HG03045 (cell line): ENCODE measurements around the gene SLCO2B1.

ENCODE experiments used
- ATAC-seq: cut with Tn5 transposase; IDR thresholded peaks from one replicate; pipeline ENCODE4 v1.9.1; 2021; ENCODE audit warnings: mild to moderate bottlenecking, moderate library complexity; ENCODE audit not compliant: unreplicated experiment

SLCO2B1 gene

DNA sequence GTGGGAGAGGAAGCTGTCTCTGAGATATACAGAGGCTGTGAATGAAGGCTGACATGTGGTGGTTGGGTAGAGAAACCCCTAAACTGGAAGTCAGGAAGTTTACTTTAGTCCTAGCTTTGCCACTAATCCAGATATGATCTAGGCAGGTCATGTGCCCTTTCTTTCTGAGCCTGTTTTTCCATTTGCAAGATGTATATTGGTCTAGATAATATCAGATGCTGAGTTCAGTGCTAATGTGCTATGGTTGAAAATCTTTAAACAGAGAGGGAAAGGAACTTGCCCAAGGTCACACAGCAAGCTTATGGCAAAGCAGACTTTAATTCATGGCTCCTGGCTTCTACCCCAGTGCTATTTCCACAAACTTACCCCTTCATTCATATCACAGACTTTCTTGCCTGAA, 63.9 kb downstream of the SLCO2B1 start:
- no peak for ATAC-seq

DNA sequence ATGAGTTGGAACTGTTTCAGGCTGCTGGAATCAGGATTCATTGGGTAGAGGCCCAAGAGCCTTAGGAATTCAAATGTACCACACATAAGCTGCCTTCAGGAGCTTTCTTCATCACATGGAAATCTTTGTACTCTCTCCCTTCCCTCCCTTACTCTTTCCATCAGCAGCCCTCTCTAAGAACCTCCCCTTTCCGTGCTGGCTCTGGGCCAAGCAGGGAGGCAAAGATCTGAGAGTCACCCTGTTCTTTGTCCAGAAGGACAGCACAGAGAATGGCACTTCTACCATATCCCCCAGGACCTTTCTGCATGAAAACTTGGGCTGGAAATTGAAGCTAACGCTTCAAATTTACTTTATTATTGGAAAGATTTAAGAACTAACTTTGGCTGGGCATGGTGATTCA, 69.0 kb downstream of the SLCO2B1 start:
- ATAC-seq, result no peak

DNA sequence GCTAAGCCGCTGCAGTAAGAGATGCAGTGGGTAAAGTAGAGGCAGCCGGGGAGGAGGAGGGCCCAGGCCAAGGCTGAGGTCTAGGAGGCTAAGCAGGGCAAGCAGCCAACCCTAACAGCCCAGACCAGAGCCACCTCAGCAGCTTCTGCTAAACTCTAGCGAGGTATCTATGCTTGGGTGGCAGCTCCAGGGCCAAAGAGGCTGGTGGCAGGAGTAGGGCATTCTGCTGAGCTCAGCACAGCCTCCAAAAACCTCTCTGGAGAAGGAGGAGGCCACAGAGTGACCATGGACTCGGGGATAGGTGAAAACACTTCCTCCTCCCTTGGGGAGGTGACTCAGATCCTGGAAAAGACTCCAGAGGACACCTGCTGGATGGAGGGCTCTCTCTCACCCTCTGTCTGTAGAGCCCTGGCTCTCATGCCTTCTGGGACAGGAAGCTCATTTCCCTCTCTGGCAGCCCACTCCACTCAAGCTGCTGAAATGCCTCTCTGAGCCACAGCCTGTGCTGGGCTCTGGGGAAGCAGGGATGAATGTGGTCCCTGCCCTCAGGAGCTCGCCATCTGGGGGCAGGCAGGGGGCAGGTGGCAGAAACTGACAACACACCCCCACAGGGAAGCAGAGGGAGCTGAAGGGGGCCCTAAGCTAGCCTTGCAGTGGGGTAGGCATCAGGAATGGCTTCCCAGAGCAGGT, 73.2 kb downstream of the SLCO2B1 start:
- no peak for ATAC-seq

DNA sequence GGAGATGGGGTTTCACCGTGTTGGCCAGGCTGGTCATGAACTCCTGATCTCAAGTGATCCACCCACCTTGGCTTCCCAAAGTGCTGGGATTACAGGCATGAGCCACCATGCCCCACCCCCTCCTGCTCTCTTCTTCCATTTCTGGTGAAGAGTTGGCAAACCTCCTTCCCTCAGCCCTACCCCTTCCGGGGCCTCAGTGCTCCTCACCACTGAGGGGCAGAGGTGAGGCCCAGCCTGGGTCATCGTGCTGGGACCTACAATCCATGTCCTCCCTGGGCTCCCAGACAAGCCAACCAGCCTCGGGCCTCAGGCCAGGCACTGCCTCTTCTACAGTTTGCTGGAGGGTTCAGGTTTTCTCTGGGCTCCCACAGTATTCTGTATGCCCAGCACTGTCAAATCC, 74.9 kb downstream of the SLCO2B1 start:
- no peak for ATAC-seq

DNA sequence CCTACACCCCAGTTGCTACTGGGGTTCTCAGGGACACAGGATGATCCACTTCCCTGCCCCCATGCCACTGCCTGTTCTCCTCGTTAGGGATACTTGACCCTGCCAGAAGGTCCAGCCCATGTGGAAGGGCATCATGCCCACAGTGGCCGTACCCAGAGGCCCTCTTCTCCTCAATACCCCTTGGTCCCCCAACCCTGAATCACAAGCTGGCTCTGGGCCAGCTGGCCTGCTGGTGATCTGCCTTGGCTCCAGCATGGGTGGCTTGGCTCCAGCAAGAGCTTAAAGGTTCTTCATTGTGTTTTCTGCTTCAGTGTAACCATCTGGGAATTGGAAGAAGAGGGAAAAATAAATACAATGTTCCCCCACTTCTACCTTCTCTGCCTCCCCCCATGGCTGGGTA, 78.6 kb downstream of the SLCO2B1 start:
- ATAC-seq, result no peak

DNA sequence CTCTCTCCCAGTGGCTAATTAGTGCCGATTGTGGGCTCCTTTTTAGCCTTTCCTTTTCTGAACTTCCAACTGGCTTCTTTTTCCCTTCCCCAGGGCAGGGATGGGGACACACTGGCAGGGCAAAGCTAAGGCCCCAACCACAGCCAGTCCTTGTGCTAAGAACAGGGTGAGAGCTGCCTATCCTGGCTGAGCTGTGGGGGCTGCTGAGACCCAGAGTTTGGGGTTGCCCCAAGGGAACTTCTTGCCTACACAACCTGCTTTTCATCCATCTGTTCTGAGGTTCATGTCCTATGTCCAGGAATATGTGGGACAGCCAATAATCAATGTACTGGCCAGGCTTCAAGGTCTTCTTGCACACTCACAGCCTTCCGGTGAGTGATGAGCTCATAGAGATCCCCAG, 79.7 kb downstream of the SLCO2B1 start:
- no peak for ATAC-seq

DNA sequence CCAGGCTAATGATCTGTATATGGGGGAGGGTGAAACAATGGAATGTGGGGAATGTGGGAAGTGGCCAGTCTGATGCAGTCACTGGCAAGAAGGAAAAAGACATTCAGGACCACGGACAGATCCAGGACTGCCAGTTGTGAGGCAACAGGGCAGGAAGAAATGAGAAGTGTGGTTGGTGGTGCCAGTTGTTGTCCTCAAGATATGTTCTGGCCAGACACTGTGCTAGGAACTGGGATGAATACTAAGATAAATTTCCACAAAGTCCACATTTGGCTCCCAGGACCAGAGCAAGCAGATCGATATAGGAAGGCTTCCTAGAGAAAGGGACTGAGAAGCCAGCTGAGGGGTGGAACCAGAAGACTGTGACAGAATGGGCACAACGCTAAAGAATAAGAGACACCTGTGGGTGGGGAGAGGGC, 82.9 kb downstream of the SLCO2B1 start:
- ATAC-seq, result no peak

DNA sequence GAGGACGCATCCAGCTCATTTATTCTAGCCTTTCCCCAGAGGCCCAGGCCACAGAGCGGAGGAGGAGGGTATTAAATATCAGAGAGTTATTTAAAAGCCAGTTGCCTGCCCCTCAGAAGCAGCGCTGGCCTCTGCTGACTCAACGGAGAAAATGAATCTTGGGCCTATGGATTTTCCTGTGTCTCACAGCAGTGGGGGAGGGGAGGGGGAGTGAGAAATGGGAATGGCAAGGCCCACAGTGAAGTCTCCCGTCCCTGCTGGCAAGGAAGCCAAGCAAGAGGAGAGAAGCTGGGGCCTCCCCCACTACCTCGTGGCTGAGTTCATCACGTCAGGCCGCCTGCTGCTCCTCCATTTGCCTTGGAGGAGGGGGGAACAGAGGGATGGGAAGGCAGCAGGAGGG, 85.2 kb downstream of the SLCO2B1 start:
- ATAC-seq, result no peak

DNA sequence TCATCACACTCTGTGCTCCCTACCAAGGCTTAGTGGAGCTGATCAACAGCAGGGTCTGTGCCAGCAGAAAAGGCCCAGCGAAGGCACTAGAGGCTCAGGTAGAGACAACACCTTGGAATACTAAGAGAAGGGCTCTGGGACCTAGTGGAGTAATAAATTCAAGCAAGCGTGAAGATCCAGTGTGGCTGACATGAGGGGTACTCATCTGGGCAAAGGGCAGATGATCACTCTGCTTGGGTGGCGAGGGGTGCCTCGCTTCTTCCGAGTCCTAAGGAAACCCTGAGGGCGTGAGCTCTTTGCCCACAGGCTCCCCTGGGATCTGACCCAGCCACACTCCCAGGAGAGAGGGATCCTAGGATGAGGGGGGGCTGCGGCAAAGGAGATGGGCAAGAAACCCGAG, 86.1 kb downstream of the SLCO2B1 start:
- ATAC-seq, result no peak

DNA sequence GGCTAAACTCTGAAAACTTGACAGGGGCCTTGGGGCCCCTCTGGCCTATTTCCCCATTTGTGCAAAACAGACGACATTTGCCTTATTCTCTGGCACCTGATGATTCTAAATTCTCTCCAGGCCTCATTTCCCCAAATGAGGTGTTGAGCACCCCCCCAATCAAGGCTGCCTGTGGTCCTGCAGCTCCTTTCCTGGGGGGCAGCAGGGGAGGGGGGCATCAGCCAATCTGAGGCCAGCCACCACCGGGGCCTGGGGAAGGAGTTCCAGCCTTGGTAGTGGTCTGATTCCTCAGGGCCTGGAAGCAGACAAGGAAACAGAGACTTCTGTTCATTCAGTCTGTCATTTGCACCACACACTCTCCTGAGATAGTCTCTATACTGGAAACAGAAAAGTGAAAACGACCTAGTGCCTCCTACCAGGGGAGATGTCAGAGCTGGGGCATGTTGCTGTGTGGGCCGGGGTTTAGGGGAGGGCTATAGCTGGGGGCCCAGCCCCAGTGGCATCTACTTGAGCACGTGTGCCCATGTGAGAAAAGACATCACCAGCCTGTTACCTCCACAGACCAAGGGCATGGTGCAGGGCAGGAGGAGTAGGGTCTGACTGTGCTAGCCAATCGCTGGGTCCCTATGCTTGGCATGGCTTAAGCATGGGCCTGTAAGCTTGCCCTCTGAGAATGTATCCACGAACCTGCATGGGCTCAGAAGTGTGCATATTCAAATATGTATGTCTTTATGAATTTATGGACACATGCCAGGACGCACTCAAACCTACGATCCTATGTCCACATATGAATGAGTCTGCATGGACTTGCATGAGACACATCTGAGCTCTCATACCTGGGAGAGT, 87.9 kb downstream of the SLCO2B1 start:
- no peak for ATAC-seq

DNA sequence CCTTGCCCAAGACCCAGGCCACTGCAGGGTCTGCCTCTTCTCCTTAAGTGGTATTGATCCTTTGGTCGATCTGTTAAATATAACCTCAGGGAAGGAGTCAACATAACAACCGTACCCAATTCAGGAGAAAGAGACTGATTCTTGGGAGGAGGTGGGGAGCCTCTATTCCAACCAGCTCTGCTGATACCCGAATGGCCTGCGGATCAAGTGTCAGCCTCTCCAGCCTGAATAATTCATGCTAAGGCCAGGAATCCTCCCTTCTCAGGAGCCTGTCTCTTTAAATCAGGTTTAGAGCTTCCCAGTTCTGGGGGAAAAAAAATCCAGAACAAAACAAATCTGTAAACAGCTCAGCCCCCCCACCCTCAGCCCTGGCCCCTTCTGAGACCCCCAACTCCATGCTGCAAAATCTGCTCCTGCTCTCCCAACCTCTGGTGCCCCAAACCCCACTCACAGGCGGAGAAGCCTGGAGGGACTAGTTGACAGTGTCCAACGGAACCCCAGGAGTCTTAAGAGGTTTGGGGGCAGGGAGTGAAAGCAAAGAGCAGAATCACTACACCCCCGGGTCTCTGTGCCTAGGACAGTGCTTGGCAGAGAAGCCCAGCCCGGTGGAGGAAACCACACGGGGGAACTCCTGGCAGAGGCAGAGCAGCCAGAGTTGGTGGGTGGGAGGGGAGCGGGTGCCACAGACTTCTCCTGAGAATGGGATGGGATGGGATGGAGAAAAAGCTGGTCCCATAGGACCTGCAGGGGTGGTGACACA, 88.8 kb downstream of the SLCO2B1 start:
- no peak for ATAC-seq

DNA sequence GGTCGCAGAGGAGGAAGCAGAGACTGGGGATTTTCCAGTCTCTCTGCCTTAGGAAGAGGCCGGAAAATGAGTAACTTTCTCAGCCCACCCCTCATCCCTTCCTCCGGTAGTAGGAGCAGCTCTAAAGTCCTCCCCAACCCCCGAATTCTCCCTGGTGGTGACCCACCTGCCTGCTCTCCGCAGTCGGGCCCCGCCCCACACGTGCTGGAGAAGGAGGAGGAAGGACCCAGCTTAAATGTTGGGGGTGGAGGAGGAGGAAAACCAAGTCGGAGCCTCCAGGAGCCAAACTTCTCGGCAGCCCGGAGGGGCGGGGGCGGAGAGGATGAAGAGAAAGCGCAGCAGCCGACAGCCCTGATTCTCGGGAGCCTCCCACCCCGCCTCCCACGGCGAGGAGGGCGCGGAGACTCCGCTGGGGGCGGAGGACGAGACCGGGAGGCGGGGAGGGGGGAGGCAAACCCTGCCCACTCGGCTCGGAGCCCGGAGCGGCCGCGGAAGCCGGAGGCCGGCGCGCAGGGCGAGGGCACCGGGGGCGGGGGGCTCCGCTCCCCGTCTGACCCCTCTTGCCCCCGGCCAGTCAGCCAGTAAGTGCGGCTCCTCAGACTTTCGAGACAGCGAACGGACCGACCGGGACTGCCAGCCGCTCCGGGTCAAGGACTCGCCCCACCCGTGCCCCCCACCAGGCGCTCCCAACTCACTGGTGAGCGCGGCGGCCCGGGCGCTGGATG, 89.6 kb downstream of the SLCO2B1 start, which contains the start of gene TPBGL:
Gene TPBGL (plus strand): TSS at position 464 of the 725 bp plus-strand sequence. CDS start 276 bp downstream, outside the sequence.
- no peak for ATAC-seq

DNA sequence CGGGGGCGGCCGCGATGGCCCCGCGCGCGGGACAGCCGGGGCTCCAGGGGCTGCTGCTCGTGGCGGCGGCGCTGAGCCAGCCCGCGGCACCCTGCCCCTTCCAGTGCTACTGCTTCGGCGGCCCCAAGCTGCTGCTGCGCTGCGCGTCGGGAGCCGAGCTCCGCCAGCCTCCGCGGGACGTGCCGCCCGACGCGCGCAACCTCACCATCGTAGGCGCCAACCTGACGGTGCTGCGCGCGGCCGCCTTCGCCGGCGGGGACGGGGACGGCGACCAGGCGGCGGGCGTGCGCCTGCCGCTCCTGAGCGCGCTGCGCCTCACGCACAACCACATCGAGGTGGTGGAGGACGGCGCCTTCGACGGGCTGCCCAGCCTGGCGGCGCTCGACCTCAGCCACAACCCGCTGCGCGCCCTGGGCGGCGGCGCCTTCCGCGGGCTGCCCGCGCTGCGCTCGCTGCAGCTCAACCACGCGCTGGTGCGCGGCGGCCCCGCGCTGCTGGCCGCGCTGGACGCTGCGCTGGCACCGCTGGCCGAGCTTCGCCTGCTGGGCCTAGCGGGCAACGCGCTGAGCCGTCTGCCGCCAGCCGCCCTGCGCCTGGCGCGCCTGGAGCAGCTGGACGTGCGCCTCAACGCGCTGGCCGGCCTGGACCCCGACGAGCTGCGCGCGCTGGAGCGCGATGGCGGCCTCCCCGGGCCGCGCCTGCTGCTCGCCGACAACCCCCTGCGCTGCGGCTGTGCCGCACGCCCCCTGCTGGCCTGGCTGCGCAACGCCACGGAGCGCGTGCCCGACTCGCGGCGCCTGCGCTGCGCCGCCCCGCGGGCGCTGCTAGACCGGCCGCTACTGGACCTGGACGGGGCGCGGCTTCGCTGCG, 90.4 kb downstream of the SLCO2B1 start:
- ATAC-seq, result peak; percentile 79

DNA sequence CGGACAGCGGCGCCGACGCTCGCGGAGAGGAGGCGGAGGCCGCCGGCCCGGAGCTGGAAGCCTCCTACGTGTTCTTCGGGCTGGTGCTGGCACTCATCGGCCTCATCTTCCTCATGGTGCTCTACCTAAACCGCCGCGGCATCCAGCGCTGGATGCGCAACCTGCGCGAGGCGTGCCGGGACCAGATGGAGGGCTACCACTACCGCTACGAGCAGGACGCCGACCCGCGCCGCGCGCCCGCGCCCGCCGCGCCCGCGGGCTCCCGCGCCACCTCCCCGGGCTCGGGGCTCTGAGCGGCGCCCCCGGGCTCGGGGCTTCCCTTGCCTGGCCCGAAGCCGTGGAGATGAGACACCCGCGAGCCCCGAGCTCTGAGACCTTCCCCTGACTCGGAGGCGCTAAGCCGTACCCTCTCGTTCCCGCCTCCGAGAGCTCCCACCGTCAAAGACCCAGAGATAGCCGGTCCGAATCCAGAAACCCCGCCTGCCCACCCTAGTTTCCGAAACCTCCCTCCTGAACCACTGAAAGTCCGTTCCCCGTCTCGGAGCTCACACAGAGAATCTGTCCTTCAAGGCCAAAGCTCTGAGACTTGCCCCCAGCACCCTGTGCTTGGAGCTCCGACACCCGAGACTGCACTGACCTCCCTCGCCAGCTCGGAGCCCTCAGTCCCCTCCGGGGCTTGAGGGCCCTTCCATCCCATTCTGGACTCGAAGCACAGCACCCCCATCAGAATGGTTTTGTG, 91.2 kb downstream of the SLCO2B1 start:
- ATAC-seq, result no peak

DNA sequence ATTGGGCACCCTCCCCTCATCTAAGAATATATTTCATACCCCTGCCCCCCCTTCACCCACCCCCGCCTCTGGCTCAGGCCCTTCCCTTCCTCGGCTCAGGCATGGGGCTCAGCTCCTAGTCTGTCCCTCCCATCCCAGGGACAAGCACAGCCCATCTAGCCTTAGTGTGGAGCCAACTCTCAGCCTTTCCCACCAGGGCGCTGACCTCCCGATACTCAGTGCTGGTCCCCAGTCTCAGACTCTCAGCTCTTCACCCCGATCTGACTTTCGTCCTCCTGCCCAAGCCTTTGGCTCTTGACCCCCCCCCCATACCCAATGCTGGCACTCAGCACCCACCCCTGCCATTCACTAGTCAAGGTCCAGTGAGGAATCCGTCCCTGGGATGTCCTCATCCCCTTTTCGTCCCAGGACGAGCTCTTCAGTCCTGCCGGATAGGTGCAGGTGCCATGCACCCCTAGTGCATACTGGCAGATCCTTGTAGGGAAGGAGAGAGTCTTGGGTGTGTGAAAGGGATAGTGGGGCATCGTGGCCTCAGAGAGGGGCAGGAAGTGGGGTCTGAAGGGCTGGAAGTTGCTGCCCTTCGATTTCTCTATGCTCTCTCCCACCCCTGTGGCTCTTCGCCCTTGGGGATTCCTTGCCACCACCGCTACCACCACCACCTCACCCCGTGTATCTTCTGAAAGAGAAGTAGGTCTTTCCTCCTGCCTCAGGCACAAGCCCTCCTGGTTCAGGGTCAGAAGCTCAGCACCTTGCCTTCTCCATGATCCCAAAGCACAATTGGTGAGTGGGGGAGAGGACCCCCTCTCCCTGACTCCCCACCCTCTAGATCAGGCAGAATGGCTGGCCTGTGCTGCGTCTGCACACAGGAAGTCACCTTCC, 92.1 kb downstream of the SLCO2B1 start:
- no peak for ATAC-seq

DNA sequence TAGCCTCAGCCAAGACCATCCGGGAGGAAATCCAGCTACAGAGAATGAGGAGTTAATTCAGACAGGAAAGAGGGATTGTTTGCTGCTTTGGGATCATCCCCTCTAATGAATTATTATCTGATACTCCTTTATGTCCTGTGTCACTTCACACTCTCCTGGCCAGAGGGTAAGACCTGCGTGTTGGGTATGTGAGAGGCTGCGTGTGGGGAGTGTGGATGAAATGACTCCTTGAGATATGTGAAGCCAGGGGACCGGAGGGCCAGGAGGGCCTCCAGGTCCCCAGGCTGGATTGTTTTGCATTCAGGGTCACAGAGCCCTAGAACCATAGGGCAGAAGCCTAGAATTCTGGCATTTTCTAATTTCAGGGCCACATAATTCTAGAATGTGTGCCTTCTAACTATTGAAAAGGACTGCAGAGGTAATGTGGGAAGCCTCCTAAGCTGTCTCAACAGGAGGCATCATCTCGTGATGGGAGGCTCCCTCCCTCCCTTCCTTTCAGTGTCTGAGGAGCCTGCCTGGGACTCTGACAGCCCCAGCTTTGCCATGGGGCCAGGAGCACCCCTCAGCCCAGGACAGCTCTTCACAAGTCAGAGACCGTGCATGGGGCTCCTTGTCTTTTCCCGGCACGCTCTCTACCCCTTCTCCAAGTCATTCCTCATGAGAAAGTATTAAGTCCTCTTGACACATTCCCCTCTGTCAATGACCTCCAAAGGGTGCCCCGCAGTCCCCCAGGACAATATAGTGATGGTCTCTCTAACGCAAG, 93.3 kb downstream of the SLCO2B1 start:
- ATAC-seq, result no peak

DNA sequence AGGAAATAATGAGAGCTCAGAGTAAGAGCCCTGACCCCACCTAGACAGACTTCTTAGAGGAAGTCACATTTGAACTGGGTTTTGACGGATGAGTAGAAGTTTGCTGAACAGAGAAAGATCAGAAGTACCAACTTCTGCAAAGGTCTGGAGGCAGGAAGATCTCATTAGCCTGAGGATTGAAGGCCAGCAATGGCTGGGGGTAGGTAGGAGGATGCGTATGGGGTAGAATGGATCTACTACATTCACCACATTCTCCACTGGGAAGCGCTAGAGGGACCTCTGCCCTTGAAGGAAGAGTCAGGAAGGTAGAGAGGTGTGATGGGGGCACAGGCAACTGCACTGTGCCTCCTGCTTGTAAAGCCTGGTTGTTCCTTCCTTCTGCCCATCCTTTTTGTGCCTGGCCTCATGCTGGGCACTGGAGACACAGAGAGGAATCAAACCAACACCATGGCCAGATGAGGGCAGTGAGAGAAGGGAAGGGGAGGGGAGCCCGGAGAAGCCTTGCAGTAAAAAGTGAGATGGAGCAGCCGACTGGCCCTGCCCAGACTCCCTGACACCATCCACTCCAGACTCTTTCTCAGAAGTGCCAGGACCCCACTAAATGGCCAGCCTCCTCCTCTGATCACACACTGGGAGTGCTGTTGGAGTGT, 94.6 kb downstream of the SLCO2B1 start:
- no peak for ATAC-seq
